HG03025 (cell line): Measurements from ENCODE around the gene FAM78B.

Experiments used
- ATAC-seq: cut with Tn5 transposase; IDR thresholded peaks from one replicate; pipeline ENCODE4 v1.9.1; 2021; ENCODE audit warnings: mild to moderate bottlenecking, moderate library complexity; ENCODE audit not compliant: unreplicated experiment, low FRiP score

Gene FAM78B, protein sequence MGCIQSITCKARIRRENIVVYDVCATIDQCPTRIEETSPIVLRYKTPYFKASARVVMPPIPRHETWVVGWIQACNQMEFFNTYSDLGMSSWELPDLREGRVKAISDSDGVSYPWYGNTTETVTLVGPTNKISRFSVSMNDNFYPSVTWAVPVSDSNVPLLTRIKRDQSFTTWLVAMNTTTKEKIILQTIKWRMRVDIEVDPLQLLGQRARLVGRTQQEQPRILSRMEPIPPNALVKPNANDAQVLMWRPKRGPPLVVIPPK

DNA sequence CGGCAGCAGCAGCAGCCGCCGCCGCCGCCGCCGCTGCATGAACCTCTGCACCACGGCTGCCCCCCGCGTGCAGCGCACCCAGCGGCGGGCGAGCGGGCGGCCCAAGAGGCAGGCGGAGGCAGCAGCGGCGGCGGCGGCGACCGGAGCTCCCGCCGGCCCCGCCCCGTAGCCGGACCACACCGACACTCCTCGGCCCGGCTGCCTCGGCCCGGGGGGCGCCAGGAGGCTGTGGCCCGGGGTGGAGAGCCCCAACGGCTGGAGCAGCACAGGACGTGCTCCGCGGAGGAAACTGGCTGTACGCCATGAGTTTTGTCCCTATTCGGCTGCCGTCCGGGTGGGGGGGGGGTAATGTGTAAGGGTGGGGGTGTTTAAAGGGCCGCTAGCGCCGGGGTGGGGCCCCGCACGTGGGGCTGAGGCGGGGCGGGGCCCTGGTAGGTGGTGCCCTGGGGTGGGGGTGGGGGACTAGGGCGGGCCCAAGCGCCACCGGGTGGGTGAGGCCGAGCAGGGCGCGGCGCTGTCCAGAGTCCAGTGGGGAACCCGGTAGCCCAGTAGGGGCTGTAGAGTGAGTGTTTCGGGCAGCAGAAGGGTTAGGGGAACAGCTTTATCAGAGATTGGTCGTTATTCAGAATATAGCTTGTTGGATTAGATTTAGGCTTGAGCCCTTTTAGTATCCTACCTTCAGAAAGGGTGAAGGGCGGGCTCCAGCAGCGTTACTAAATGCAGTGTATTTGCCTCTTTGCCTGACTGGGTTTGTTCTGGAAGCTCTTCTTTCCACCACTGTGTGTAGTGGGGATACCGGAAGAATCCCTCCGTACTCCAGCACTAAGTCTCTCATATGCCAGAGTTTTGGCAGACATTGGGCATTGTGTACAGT lies at the start of gene FAM78B:
Gene FAM78B (minus strand): TSS at position 304 of the 874 bp plus-strand sequence. CDS start 753 bp downstream, outside the sequence.
- ATAC-seq = peak; percentile 41

DNA sequence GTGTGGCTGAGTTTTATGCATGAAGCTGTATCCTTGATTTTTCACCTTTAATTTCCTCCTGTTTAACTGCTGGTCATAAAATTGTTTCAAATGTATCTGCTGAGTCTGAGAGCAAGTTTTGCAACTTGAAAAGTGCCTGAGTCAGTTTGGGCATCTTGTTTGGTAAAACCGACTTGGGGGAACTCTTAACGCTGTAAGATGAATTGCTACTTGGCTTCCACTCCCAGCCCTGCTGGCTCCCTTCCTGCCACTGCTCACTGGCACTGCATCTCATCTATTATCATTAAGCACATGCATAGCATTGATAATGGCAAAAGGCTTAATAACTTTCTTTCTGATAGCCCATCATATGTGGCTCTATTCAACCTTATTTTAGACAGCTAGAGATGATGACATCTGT lies 35.7 kb upstream of the FAM78B start:
- no peak for ATAC-seq

DNA sequence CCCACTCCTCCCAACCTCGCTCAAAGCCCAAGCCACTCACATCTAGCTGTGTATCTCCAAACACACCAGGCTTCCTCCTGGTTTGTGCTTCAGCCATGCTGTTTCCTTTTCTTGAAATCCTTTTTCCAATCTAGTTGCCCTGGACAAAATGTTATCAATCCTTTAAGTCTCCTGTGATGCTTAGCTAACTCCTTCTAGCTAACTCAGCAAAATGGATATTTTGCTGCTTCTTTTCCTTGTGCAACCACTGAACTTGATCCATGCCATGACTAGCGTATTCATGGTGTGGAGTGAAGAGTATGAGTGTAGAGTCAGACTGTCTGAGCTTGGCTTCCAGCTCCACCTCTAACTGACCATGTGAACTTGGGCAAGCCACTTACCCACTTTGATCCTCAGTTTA lies 33.9 kb upstream of the FAM78B start:
- ATAC-seq = no peak

DNA sequence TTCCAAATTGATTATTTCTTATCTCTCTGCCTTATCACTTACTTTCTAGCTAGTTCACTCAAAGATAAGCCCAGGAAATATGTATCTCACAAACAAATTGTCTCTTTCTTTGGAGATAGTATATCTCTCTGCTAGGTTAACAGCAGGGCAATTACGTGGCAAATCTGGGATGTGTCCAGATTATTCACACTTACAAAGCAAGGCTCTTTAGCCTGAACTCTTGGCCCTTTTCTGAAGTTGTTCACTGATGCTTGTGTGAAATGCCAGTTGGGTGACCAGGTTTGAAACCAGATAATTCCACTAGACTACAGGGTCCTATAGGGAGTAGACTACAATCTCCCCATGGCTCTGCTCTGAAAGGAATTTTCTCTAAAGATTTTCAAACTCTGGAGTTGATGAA lies 30.8 kb upstream of the FAM78B start:
- ATAC-seq = no peak

DNA sequence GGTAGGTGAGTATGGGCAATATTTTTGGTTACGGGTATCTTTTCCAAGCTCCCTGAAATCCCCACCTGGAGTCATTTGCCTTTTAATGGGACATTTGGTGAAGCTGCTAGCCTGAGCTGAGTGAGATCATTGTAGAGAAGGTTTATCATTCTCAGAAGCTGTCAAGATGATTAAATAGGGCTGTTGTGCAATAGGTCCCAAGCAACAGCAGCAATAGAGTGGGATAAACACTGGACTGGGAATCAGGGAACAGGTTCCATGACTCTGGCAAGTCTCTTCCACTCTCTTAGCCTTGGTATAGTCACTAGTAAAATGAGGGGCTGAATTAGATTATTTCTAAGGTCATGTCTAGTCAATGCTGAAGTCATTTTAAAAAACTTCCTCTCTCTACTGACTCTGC lies 30.3 kb upstream of the FAM78B start:
- ATAC-seq = no peak

DNA sequence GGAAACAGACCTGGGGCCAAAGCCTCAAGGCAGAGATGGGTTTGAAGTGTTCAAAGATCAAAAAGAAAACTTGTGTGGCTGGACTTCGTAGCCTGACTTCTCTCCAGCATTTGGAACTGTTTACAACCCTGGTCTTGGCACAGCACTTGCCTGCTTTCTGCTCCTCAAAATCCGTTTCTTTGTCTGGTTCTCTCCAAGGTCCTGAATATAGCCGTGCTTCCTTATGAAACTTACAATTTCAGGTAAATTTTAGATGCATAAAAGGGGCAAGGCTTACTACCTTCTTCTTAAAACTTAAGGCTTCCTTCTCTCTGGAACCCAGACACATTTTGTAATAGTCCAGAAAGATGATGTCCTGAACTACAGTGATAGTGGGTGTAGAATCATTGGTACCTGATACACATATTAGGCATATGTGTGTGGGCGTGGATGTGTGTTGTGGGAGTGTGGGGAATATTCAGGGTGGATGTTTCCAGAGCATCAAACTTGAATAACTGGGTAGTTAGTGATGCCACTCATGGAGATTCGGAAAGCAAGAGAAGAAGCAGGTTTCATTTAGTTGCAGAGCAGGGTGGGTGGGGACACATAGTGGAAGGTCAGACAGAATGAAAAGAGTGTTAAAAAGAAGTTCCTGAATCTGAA lies 26.4 kb upstream of the FAM78B start:
- ATAC-seq = no peak

DNA sequence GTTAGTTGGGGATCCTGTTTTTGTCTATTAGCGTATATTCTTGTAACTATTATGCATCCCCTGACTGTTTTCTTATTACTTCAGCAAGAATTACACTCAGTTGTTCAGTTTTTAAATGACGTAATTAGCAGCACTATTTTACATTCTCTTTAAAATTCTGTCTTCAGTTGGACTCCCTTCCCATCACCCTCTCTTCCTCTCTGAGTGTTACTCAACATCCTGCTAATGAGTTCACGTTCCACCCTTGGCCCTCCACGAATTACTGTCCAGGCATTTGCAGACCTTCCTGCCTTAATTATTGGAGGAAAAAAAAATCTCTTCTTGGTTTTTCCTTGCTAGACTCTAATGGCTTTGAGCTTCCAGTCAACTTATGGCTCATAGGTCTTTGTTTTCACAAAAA lies 23.6 kb upstream of the FAM78B start:
- ATAC-seq = no peak

DNA sequence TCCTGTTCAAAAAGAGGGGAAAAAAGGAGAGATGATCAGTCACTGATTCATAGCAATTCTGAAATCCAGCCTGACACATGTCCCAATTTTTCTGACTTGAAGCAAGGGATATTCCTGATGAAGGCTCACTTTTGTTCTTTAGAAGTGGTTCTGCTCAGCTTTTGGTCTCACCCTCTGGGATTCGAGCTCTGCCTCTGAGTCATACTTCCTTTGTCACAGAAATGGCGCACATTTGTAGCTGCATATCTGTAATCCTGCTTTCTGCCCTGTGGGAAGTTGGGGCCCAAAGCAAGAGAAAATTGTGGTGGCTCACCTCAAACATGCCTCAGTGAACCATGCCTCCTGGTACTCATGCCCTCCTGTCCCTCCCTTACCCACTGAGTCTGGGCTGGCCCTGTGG lies 22.3 kb upstream of the FAM78B start:
- ATAC-seq = no peak

DNA sequence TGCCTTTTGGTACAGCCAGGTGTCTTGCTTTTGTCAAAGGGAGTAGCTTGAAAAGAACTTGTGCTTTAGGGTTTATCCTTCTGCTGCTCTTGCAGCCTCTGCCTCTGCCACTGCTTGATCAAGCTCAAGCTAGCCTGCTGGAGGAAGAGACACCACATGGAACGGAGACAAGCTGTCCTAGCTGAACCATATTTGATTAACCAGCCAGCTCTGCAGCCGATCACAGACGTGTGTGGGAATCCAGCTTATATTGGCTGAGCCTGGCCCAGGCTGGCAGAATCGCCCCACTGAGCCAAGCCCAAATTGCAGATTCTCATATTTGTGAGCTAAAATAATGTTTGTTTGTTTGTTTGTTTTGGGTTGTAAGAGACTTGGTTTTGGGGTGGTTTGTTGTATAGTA lies 18.7 kb upstream of the FAM78B start:
- ATAC-seq = no peak

DNA sequence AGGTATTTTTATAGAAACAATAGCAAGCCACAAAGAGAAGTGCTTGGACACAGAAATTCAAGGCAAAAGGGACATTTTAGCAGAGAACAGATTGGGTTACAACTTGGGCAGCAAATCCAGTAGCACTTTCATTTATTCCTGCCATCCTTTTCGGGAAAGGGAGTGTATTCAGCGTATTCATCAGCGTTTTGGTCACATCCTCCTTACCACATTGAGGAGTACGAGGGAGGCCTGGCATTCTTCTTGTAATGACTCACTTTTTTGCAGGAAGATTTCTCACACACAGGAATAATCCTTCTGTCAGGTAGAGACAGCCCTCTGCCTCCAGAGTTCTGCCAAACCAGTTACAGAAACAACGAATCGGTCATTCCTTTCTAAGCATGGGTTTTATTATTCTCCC lies 18.1 kb upstream of the FAM78B start:
- ATAC-seq = no peak

DNA sequence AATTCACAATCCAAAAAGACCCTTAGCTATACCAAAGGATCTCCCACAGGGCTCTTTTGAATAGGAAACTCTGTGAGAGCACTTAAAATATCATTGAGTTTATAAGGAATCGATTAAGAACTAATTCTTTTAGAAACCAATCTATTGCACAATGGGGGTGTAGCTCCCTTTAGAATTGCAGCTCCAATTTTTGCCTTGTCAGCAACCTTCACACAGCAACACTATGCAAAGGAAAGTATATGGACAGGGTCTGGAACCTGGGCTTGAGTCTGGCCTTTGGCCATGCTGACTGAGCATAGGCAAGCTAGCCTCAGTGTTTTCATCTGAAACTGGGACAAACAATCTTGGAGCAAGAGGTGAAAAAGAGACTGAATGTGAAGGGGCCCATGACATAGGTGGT lies 17.2 kb upstream of the FAM78B start:
- no peak for ATAC-seq

DNA sequence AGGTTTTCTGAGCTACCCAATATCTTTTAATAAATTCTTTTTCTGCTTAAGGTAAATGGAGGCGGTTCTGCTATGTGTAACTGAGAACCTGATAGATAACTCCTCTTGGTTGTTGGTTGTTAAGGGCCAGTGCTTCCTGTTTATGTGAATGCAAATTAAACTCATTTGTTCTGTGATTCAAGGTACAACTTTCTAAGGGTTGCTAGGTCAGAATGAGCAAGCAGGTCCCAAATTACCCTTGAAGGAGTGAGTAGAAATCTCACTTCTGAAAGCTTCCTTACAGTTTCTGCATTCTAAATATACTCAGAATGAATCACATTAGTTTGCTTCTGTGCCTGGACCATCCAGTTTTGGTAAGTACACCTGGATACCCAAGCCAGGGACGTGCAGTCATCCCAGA lies 15.5 kb upstream of the FAM78B start:
- no peak for ATAC-seq

DNA sequence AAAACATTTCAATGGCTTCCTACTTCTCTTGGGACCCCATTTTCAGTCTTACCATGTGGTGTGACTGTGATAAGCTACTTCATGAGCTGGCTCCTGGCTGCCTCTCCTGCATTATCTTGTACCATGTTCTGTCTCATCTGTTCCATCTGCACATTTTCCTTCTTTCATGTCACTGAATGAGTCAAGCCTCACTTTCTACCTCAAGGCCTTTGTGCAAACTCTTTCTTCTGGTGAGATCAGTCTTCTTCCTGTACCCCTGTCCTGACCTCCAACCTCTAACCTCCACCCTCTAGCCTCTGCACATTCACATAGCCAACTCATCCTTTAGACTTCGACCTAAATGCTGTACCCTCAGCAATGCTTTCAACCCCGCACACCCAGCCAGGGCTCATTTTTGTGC lies 9.6 kb upstream of the FAM78B start:
- no peak for ATAC-seq

DNA sequence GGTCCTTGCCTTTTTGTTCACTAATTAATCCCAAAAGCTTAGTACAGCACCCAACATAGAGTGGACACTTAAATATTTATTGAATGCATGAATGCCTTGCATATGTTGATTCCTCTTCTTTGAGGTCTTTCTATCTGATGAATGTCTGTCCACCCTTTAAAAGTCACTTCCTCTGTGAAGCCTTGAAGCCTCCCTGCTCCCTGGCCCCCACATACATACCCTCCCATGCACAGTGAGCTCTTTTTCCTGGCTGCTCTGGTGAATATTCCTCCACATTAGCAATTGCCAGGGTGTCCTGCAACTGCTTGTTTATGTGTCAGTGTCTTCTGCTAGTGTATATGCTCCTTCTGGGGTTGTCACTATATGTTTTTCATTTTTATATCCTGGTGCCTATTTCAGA lies 8.2 kb upstream of the FAM78B start:
- no peak for ATAC-seq

DNA sequence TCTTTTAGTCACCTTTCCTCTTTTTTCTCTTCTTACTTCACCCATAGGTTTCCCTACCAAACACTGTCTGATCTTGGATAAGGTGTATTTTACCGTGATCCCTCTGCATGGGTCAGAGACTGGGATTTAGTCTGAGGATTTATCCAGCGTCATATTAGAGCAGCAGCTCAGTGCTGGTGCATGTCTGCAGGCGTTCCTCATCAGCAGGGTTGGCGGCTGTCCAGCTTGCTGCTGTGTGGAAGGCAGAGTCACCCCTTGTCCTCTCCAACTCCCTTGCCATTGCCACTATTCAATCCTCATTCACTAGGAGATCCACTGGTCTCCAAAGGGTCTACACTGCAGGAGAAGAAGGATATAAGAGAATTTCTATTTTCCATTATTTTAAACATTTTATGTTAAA lies 7.3 kb upstream of the FAM78B start:
- no peak for ATAC-seq

DNA sequence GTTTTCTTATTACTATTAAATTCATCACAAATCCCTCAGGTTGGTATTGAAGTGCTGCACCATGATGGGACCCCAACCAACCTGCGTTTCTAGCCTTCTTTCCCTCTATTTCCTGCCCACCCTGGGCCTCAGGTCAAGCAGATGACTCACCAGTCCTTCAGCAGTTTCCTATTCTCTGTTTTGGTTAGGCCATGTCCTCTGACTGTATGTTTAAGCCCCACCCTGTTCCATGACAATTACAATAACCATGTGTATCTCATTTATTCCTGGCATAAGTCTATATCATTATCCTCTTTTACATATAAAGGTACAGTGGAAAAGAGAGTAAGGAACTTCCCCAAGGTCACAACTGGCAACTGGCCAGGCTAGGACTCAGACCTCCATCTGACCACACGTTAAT lies 5.3 kb upstream of the FAM78B start:
- ATAC-seq = no peak

DNA sequence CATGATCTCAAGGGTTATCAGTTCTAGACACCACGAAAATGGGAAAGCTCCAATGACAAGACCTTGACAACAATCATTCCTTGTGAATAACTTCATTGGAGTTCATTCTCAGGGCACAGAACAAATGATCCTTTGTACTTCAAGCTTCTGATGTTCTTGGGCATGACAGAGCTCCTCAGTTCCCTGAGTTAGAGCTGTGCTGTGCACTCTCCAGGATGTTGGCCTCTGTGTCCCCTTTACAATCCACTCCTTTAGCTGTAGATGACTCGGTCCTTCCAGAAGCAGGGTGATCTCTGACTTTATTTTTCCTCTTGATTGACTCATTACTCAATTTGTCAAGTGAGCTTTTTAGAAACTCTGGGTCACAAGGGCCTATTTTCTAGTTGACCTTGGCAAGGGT lies 3.9 kb upstream of the FAM78B start:
- no peak for ATAC-seq

DNA sequence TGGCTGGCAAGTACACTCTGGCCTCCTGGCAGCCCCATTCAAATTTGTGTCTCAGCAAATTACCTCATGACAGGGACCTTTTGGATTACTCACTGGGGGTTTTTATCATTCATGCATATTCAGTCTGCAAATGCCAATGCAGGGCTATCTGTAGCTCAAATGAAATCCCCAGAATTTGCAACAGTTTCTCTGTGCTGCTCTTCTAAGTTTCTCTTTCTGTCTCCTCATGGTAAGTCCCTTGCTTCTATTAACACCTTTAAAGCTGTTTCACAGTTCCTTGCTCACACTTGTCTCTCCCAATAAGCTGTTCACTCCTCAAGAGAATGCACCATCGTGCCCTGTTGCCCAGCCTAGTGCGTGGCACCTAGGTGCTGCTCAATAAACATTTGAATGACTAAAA lies 3.3 kb upstream of the FAM78B start:
- peak; percentile 45 for ATAC-seq

DNA sequence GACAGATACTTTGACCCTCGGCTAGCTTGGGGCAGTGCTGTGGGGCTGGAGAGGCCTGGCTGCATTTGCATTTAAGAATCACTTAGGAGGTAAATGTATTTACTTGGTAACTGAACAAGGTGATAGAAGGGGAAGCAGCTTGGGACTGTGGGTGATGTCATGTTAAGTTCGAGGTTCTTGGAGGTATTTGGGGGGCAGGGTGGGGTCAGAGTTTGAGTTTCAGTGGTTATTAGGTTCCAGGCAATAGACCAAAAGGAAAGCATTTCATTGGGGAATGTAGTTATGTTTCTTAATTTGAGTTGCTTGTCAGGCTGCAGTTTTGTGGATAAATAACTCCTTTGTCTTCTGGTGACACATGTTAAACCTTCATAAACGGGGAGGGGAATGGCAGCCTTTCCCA lies 2.4 kb upstream of the FAM78B start:
- ATAC-seq = no peak

DNA sequence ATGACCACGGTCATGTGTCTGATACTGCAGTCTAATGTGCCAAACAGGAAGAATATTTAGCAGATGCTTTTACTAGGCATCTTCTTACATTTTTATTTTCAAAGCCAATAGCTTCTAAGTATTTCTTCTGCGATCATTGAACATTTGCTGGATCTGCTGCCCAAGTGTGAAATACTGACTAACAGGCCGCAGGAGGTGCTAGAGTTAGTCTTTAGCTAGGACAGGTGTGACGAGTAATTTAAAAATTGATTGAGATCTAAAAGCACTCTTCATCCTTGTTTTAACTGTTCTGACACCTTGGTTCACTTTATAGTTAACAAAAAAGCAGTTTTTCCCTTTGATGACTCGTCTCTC lies 748 bp upstream of the FAM78B start:
- ATAC-seq = no peak

DNA sequence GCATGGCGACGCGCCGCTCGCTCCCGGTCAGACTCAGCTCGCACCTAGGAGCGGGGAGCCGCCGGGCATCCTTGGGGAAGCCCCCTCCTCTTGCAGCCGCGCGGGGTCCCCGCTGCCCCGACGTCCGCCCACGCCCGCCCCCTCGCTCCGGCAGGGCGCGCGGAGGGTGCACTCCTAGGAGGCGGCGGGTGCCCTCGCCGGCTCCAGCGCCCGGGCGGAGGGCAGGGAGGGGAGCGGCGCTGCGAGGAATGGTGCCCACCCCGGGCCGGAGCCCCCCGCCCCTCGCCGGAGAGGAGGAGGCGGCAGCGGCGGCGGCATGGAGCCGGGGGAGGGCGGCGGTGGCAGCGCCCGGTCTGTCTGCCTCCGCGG lies 488 bp downstream of the FAM78B start:
- peak; percentile 8 for ATAC-seq
